Trophoblast cell (in vitro differentiated cells and primary cell): ENCODE results near the gene TAF1B.

Experiments used
- DNase-seq, 2 donors: peaks; one replicate each; pipeline ENCODE4 v3.0.0-alpha.2; 2016
- H2AFZ ChIP-seq: 2 replicates; pipeline ENCODE4 v1.6.1; 2013; ENCODE audit warnings: low read length, moderate library complexity, mild to moderate bottlenecking; ENCODE audit not compliant: insufficient read depth, poor library complexity
- H2AK5ac ChIP-seq: 2 replicates; pipeline ENCODE4 v1.6.1; 2013; ENCODE audit warnings: mild to moderate bottlenecking, low read length
- H2BK120ac ChIP-seq: 2 replicates; pipeline ENCODE4 v1.6.1; 2013; ENCODE audit warnings: low read length, mild to moderate bottlenecking, moderate library complexity; ENCODE audit not compliant: insufficient read depth, poor library complexity
- H2BK12ac ChIP-seq: 2 replicates; pipeline ENCODE4 v1.6.1; 2013; ENCODE audit warnings: mild to moderate bottlenecking, low read length, moderate library complexity
- H2BK5ac ChIP-seq: 2 replicates; pipeline ENCODE4 v1.6.1; 2013; ENCODE audit warnings: low read length, low read depth, moderate library complexity, mild to moderate bottlenecking; ENCODE audit not compliant: poor library complexity
- H3K14ac ChIP-seq: 2 replicates; pipeline ENCODE4 v1.6.1; 2013; ENCODE audit warnings: mild to moderate bottlenecking, low read length
- H3K18ac ChIP-seq: 2 replicates; pipeline ENCODE4 v1.6.1; 2013; ENCODE audit warnings: mild to moderate bottlenecking, low read length
- H3K23ac ChIP-seq: 2 replicates; pipeline ENCODE4 v1.6.1; 2013; ENCODE audit warnings: low read length
- H3K27ac ChIP-seq: 2 replicates; pipeline ENCODE4 v1.5.1; 2013; ENCODE audit warnings: low read depth, mild to moderate bottlenecking, inconsistent platforms, low read length, moderate library complexity
- H3K27me3 ChIP-seq: 2 replicates; pipeline ENCODE4 v1.6.1; 2013; ENCODE audit warnings: inconsistent platforms, mild to moderate bottlenecking, low read length, moderate library complexity; ENCODE audit not compliant: insufficient read depth
- H3K36me3 ChIP-seq, 2 experiments: 1 replicate in 1 of 2; 2 replicates in 1 of 2; pipeline ENCODE4 v1.6.1; 2013; ENCODE audit warnings: low read length in 2 of 2, mild to moderate bottlenecking in 2 of 2, moderate library complexity in 1 of 2; ENCODE audit not compliant: insufficient read depth in 2 of 2, control insufficient read depth in 1 of 2
- H3K4ac ChIP-seq: 2 replicates; pipeline ENCODE4 v1.6.1; 2013; ENCODE audit warnings: low read depth, mild to moderate bottlenecking, low read length, moderate library complexity
- H3K4me1 ChIP-seq, 2 experiments: 1 replicate in 1 of 2; 2 replicates in 1 of 2; pipeline ENCODE4 v1.6.1; 2013; ENCODE audit warnings: low read length in 2 of 2, mild to moderate bottlenecking in 2 of 2, moderate library complexity in 1 of 2; ENCODE audit not compliant: insufficient read depth in 2 of 2, control insufficient read depth in 1 of 2
- H3K4me2 ChIP-seq: 2 replicates; pipeline ENCODE4 v1.6.1; 2013; ENCODE audit warnings: inconsistent platforms, mild to moderate bottlenecking, low read length, moderate library complexity
- H3K4me3 ChIP-seq: 2 replicates; pipeline ENCODE4 v1.5.1; 2013; ENCODE audit warnings: mild to moderate bottlenecking, low read depth, low read length, inconsistent platforms
- H3K79me1 ChIP-seq: one replicate; pipeline ENCODE4 v1.6.1; 2013; ENCODE audit warnings: low read length
- H3K79me2 ChIP-seq: 2 replicates; pipeline ENCODE4 v1.6.1; 2013; ENCODE audit warnings: low read length, mild to moderate bottlenecking; ENCODE audit not compliant: control insufficient read depth, insufficient read depth, poor library complexity
- H3K9ac ChIP-seq: 2 replicates; pipeline ENCODE4 v1.6.1; 2013; ENCODE audit warnings: mild to moderate bottlenecking, low read length
- H3K9me3 ChIP-seq: 2 replicates; pipeline ENCODE4 v1.6.1; 2013; ENCODE audit warnings: low read depth, mild to moderate bottlenecking, control low read depth, inconsistent platforms, low read length; ENCODE audit not compliant: insufficient read depth
- H4K12ac ChIP-seq: 2 replicates; pipeline ENCODE4 v1.6.1; 2013; ENCODE audit warnings: low read depth, mild to moderate bottlenecking, low read length, moderate library complexity
- H4K8ac ChIP-seq: 2 replicates; pipeline ENCODE4 v1.6.1; 2013; ENCODE audit warnings: low read depth, mild to moderate bottlenecking, low read length, moderate library complexity
- H4K91ac ChIP-seq: one replicate; pipeline ENCODE4 v1.6.1; 2013; ENCODE audit warnings: low read depth, mild to moderate bottlenecking, low read length, moderate library complexity
- WGBS: extraction: QIAGEN DNeasy Blood & Tissue Kit; methylation state at CpG from one replicate; pipeline ENCODE4 v1.1.7; 2013; ENCODE audit warnings: missing lambda C conversion rate; ENCODE audit not compliant: insufficient read length, insufficient coverage; ENCODE audit errors: extremely low coverage; 5-methylcytosine and 5-hydroxymethylcytosine counted together

TAF1B gene

GRCh38 chr2:9975805-9976447, 132.7 kb downstream of the TAF1B start:
- H3K36me3 ChIP-seq: peaks cover 10 to 22% of the 10 kb centered on the region in 2 experiments
- no peak overlapping the region for H3K9ac ChIP-seq
- WGBS: no CpG with 5 or more reads among the region's 9 CpGs
- no peak overlapping the region for H3K4me2 ChIP-seq
- H3K79me1 ChIP-seq: peaks cover 2% of the 10 kb centered on the region
- no peak overlapping the region for H2BK5ac ChIP-seq
- H3K9me3 ChIP-seq: no peaks in the 10 kb centered on the region
- H3K4me3 ChIP-seq: no peak overlapping the region
- H3K27me3 ChIP-seq: no peaks in the 10 kb centered on the region
- H3K27ac ChIP-seq: no peak overlapping the region
- no peak overlapping the region for H3K4ac ChIP-seq
- H3K4me1 ChIP-seq: peaks cover 3 to 5% of the 10 kb centered on the region in 2 experiments
- peaks cover 2% of the 10 kb centered on the region for H3K79me2 ChIP-seq
- no peak overlapping the region for H2BK120ac ChIP-seq
- H3K23ac ChIP-seq: no peak overlapping the region
- DNase-seq: peak; percentile 42 to 66
- no peak overlapping the region for H2BK12ac ChIP-seq
- H2AFZ ChIP-seq: no peak overlapping the region
- no peak overlapping the region for H3K18ac ChIP-seq
- H3K14ac ChIP-seq: no peak overlapping the region
- H4K91ac ChIP-seq: no peak overlapping the region
- no peak overlapping the region for H4K12ac ChIP-seq
- H2AK5ac ChIP-seq: no peak overlapping the region
- H4K8ac ChIP-seq: no peak overlapping the region

GRCh38 chr2:9979977-9980376, 136.7 kb downstream of the TAF1B start:
- H3K79me1 ChIP-seq: no peaks in the 10 kb centered on the region
- peaks cover 7 to 13% of the 10 kb centered on the region in 2 experiments for H3K36me3 ChIP-seq
- no peaks in the 10 kb centered on the region for H3K9me3 ChIP-seq
- H4K8ac ChIP-seq: no peak overlapping the region
- whole genome bisulfite sequencing: no CpG with 5 or more reads among the region's 6 CpGs
- no peak overlapping the region for H2BK120ac ChIP-seq
- H3K4me2 ChIP-seq: no peak overlapping the region
- peak in 1 of 2 donors; percentile 28 for DNase-seq
- no peak overlapping the region for H4K91ac ChIP-seq
- H2AK5ac ChIP-seq: no peak overlapping the region
- no peak overlapping the region for H3K18ac ChIP-seq
- H3K27ac ChIP-seq: no peak overlapping the region
- H2BK12ac ChIP-seq: no peak overlapping the region
- H3K79me2 ChIP-seq: no peaks in the 10 kb centered on the region
- no peak overlapping the region for H3K23ac ChIP-seq
- no peak overlapping the region for H3K4me3 ChIP-seq
- H2BK5ac ChIP-seq: no peak overlapping the region
- H4K12ac ChIP-seq: no peak overlapping the region
- H3K27me3 ChIP-seq: no peaks in the 10 kb centered on the region
- no peak overlapping the region for H3K14ac ChIP-seq
- no peak overlapping the region for H2AFZ ChIP-seq
- no peaks in the 10 kb centered on the region for H3K4me1 ChIP-seq
- no peak overlapping the region for H3K9ac ChIP-seq
- H3K4ac ChIP-seq: no peak overlapping the region

GRCh38 chr2:9980520-9980919, 137.2 kb downstream of the TAF1B start:
- Histone ChIP-seq H2AK5ac (no peak overlapping the region), H2BK5ac (no peak overlapping the region), H3K27me3 (no peaks in the 10 kb centered on the region), H3K79me1 (no peaks in the 10 kb centered on the region), H3K18ac (no peak overlapping the region), H3K14ac (no peak overlapping the region), H3K27ac (no peak overlapping the region), H4K8ac (no peak overlapping the region), H3K79me2 (no peaks in the 10 kb centered on the region), H3K4me3 (no peak overlapping the region), H2AFZ (no peak overlapping the region), H3K36me3 (peaks cover 7 to 13% of the 10 kb centered on the region in 2 experiments), H3K23ac (no peak overlapping the region), H2BK12ac (no peak overlapping the region), H3K4me2 (no peak overlapping the region), H4K91ac (no peak overlapping the region), H3K9ac (no peak overlapping the region), H3K9me3 (no peaks in the 10 kb centered on the region), H3K4me1 (no peaks in the 10 kb centered on the region), H3K4ac (no peak overlapping the region), H2BK120ac (no peak overlapping the region), H4K12ac (no peak overlapping the region)
- WGBS: no CpG with 5 or more reads among the region's 2 CpGs
- no peak for DNase-seq

- Histone ChIP-seq H3K14ac (no peak overlapping the region), H3K18ac (no peak overlapping the region), H4K8ac (no peak overlapping the region), H3K9me3 (no peaks in the 10 kb centered on the region), H3K36me3 (peaks cover 10 to 13% of the 10 kb centered on the region in 2 experiments), H3K9ac (no peak overlapping the region), H2BK12ac (no peak overlapping the region), H4K12ac (no peak overlapping the region), H3K4ac (no peak overlapping the region), H3K79me1 (no peaks in the 10 kb centered on the region), H3K4me2 (no peak overlapping the region), H2AFZ (no peak overlapping the region), H2BK120ac (no peak overlapping the region), H3K23ac (no peak overlapping the region), H4K91ac (no peak overlapping the region), H3K27me3 (no peaks in the 10 kb centered on the region), H2BK5ac (no peak overlapping the region), H3K27ac (no peak overlapping the region), H2AK5ac (no peak overlapping the region), H3K4me3 (no peak overlapping the region), H3K4me1 (no peaks in the 10 kb centered on the region), H3K79me2 (no peaks in the 10 kb centered on the region)
- WGBS: 100% methylated on average over 1 of the region's 3 CpGs
- no peak for DNase-seq
Observed at GRCh38 chr2:9981655-9982054, 138.4 kb downstream of the TAF1B start.
